ENCODE measurements around the gene NFASC.

NFASC gene

GRCh38 chr1:204990059-204990664 is 119.5 kb downstream of the NFASC start:
- Histone ChIP-seq H3K79me2 (ENCODE audit: low read length) (no peaks in the 10 kb centered on the region), H3K36me3 (replicated peaks; ENCODE audit: insufficient read depth, low read length) (no peaks in the 10 kb centered on the region), H3K27ac (ENCODE audit: low read length) (no peak overlapping the region), H3K4me1 (ENCODE audit: low read length) (no peaks in the 10 kb centered on the region), H2AFZ (ENCODE audit: low read length) (no peak overlapping the region), H3K9me3 (replicated peaks; ENCODE audit: insufficient read depth, low read length) (no peaks in the 10 kb centered on the region), H3K4me3 (ENCODE audit: low read length) (no peak overlapping the region), H4K20me1 (ENCODE audit: insufficient read depth, low read length) (no peaks in the 10 kb centered on the region), H3F3A (ENCODE audit: insufficient read depth, low read length) (no peaks in the 10 kb centered on the region), H3K27me3 (replicated peaks; ENCODE audit: insufficient read depth, low read length) (peaks cover 95% of the 10 kb centered on the region), H3K4me2 (ENCODE audit: low read depth, low read length) (no peak overlapping the region), H3K9ac (ENCODE audit: low read length) (no peak overlapping the region), H3K9me2 (replicated peaks; ENCODE audit: insufficient read depth, low read length) (no peaks in the 10 kb centered on the region)
- DNase-seq = no peak
- TF ChIP-seq EZH2phosphoT487 (IDR thresholded peaks at IDR 0.05; ENCODE audit: low read length) (no peak), CTCF (IDR thresholded peaks at IDR 0.05; ENCODE audit: low read length) (no peak), EZH2 (optimal IDR thresholded peaks at IDR 0.05; ENCODE audit: low read depth, low read length) (no peak)

DNA sequence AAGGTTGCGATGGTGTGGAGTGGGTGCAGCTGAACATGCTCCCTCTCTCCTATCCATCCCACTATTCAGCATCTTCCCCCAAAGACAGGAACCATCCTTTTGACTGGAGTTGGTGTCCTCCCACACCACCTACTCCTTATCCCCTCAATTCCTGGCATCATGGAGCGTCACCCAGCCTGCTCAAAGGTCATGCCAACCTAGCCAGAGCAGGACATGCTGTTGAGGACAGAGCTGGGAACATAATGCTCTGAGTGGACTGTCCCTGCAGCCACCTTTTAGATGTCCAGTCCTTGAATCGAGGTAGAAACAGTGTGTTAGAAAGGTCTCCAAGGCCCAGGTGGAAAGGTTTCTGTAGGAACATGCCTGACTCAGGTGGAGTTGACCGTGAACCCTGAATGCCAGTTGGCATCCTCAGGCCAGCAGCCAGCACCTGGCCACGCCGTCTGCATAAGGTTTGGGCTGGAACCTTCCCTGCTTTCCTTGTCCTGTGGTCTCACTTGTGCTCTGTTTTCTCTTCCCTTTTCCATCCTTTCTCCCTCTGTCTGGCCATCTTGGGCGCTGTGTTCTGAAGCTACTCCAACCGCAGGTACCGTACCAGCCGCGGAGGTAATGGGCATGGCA is 120.2 kb downstream of the NFASC start:
- Histone ChIP-seq H3K27me3 (replicated peaks; ENCODE audit: insufficient read depth, low read length) (peaks cover 92% of the 10 kb centered on the region), H3K4me2 (ENCODE audit: low read depth, low read length) (no peak overlapping the region), H3F3A (ENCODE audit: insufficient read depth, low read length) (no peaks in the 10 kb centered on the region), H3K4me1 (ENCODE audit: low read length) (no peaks in the 10 kb centered on the region), H3K27ac (ENCODE audit: low read length) (no peak overlapping the region), H2AFZ (ENCODE audit: low read length) (no peak overlapping the region), H4K20me1 (ENCODE audit: insufficient read depth, low read length) (no peaks in the 10 kb centered on the region), H3K4me3 (ENCODE audit: low read length) (no peak overlapping the region), H3K9ac (ENCODE audit: low read length) (no peak overlapping the region), H3K79me2 (ENCODE audit: low read length) (no peaks in the 10 kb centered on the region), H3K9me3 (replicated peaks; ENCODE audit: insufficient read depth, low read length) (no peaks in the 10 kb centered on the region), H3K36me3 (replicated peaks; ENCODE audit: insufficient read depth, low read length) (no peaks in the 10 kb centered on the region), H3K9me2 (replicated peaks; ENCODE audit: insufficient read depth, low read length) (no peaks in the 10 kb centered on the region)
- TF ChIP-seq EZH2 (optimal IDR thresholded peaks at IDR 0.05; ENCODE audit: low read depth, low read length) = no peak
- TF ChIP-seq EZH2phosphoT487 (IDR thresholded peaks at IDR 0.05; ENCODE audit: low read length) = no peak
- TF ChIP-seq CTCF (IDR thresholded peaks at IDR 0.05; ENCODE audit: low read length) = no peak
- DNase-seq = no peak

DNA sequence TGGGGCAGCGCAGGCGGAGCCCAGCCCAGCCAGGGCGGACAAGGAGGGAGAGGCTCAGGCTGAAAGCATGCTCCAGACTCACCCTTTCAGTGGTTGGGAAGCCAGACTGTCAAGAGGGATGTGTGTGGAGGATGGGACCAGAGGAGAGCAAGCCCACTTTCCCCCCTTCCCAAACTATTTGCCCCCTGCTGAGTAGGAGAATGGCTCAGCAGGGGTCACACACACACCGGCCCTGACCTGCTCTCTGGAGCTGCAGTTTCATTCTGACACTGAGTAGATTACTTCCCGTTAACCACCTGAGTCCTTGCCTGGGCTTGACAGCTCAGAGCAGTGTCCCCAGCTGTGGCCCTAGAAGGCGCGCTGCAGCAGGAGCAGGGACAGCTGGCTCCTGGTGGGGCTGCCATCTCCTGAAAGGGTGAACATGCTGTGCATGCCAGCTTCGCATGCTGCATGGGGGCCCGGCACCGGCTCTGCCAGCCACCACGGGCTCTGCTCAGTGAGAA is 120.7 kb downstream of the NFASC start:
- H3K4me2 ChIP-seq (ENCODE audit: low read depth, low read length) = no peak overlapping the region
- H3K36me3 ChIP-seq (replicated peaks; ENCODE audit: insufficient read depth, low read length) = no peaks in the 10 kb centered on the region
- H3K79me2 ChIP-seq (ENCODE audit: low read length) = no peaks in the 10 kb centered on the region
- peaks cover 89% of the 10 kb centered on the region for H3K27me3 ChIP-seq (replicated peaks; ENCODE audit: insufficient read depth, low read length)
- no peaks in the 10 kb centered on the region for H3K9me2 ChIP-seq (replicated peaks; ENCODE audit: insufficient read depth, low read length)
- no peaks in the 10 kb centered on the region for H3F3A ChIP-seq (ENCODE audit: insufficient read depth, low read length)
- H4K20me1 ChIP-seq (ENCODE audit: insufficient read depth, low read length) = no peaks in the 10 kb centered on the region
- H3K27ac ChIP-seq (ENCODE audit: low read length) = no peak overlapping the region
- no peak for TF ChIP-seq EZH2phosphoT487 (IDR thresholded peaks at IDR 0.05; ENCODE audit: low read length)
- no peak for TF ChIP-seq EZH2 (optimal IDR thresholded peaks at IDR 0.05; ENCODE audit: low read depth, low read length)
- no peak for TF ChIP-seq CTCF (IDR thresholded peaks at IDR 0.05; ENCODE audit: low read length)
- DNase-seq = no peak
- no peak overlapping the region for H3K9ac ChIP-seq (ENCODE audit: low read length)
- H2AFZ ChIP-seq (ENCODE audit: low read length) = no peak overlapping the region
- no peaks in the 10 kb centered on the region for H3K4me1 ChIP-seq (ENCODE audit: low read length)
- H3K9me3 ChIP-seq (replicated peaks; ENCODE audit: insufficient read depth, low read length) = no peaks in the 10 kb centered on the region
- H3K4me3 ChIP-seq (ENCODE audit: low read length) = no peak overlapping the region

Measured in MM.1S (cell line).